Fibroblast of lung (primary cell): ENCODE results near the gene SLC25A30.

Experiments
- EZH2 ChIP-seq: IDR thresholded peaks from 2 replicates; pipeline ENCODE4 v1.5.1; 2012; ENCODE audit warnings: low read length, control low read depth, mild to moderate bottlenecking; ENCODE audit errors: missing control alignments
- TF ChIP-seq, protein P1 (sequence below), 2 donors: IDR thresholded peaks in 1 of 2; conservative IDR thresholded peaks in 1 of 2; 1 replicate in 1 of 2; 2 replicates in 1 of 2; pipeline ENCODE4 v1.5.1; 2011 to 2012; ENCODE audit warnings: low read length in 2 of 2, control low read depth in 1 of 2, inconsistent platforms in 1 of 2, low read depth in 1 of 2, mild to moderate bottlenecking in 1 of 2

DNA sequence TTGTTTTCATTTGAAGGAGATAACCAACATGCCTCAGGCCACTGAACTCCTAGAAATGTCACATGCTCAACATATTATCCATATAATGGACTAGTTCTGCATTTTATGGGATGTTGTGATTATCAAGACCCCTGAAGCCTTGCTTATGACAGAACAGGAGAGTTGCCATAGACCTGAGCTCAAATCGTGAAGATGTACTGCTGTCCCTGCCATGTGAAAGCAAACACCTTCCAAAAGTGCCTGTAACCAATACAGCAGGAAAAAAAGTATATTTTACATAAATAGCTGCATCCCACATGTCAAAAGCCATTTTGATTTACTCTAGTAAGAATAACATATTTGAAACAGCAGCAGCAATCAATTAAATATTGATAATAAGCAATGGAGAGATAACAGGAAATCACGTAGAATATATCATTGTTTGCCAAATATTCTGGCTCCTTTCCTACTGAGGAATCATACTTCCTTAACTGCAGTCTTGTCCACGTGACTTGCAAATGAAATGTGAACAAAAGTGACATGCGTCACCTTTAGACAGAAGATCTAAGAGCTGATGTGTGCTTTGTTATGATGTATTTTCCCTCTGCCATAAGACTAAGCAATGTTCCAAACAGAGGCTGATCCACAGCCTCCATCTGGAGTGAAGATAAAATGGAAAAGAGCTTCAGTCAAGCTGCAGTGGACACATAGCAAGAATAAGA lies 33.5 kb downstream of the SLC25A30 start:
- TF ChIP-seq, protein P1, sequence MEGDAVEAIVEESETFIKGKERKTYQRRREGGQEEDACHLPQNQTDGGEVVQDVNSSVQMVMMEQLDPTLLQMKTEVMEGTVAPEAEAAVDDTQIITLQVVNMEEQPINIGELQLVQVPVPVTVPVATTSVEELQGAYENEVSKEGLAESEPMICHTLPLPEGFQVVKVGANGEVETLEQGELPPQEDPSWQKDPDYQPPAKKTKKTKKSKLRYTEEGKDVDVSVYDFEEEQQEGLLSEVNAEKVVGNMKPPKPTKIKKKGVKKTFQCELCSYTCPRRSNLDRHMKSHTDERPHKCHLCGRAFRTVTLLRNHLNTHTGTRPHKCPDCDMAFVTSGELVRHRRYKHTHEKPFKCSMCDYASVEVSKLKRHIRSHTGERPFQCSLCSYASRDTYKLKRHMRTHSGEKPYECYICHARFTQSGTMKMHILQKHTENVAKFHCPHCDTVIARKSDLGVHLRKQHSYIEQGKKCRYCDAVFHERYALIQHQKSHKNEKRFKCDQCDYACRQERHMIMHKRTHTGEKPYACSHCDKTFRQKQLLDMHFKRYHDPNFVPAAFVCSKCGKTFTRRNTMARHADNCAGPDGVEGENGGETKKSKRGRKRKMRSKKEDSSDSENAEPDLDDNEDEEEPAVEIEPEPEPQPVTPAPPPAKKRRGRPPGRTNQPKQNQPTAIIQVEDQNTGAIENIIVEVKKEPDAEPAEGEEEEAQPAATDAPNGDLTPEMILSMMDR (conservative IDR thresholded peaks at IDR 0.05 in 1 of 2, IDR thresholded peaks at IDR 0.05 in 1 of 2; ENCODE audit: low read depth in 1 of 2, low read length in 2 of 2): no peak
- TF ChIP-seq EZH2: no peak
